Measurements from ENCODE around the gene BPIFB2.

BPIFB2 gene

GRCh38 chr20:32966881-32967781 lies 40.4 kb upstream of the BPIFB2 start:
- in situ Hi-C loops (cut with MboI; ENCODE audit: low sequenced_read_pairs, unreplicated experiment) = no loop called here
- TF ChIP-seq CTCF (IDR thresholded peaks at IDR 0.05; ENCODE audit: borderline replicate concordance, control extremely low read depth, extremely low read depth, insufficient read depth, missing control alignments) = no peak
- peak; percentile 44 for DNase-seq (ENCODE audit: low spot score)

DNA sequence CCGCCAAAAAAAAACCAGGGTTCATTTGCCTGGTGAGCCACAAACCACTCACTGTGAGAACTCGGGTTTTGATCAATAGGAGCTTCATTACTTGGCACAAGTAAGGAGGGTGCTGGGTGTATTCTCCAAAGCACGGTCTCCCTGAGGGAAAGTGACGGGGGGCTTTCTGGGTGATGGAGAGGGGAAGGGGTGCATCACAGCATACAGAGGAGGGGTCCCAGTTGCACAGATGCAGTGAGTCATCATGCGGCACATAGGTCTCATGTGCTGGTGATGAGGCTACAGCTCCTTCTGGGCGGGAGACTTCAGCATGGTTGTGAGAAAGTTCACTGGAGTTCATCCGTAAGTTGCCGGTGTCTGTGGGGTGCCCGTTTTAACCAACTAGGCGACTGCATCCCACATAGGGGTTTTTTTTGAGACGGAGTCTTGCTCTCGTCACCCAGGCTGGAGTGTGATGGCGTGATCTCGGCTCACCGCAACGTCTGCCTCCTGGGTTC lies 39.5 kb upstream of the BPIFB2 start:
- no peak for TF ChIP-seq CTCF (IDR thresholded peaks at IDR 0.05; ENCODE audit: borderline replicate concordance, control extremely low read depth, extremely low read depth, insufficient read depth, missing control alignments)
- in situ Hi-C loops (cut with MboI; ENCODE audit: low sequenced_read_pairs, unreplicated experiment) = no loop called here
- DNase-seq (ENCODE audit: low spot score) = peak; percentile 9

DNA sequence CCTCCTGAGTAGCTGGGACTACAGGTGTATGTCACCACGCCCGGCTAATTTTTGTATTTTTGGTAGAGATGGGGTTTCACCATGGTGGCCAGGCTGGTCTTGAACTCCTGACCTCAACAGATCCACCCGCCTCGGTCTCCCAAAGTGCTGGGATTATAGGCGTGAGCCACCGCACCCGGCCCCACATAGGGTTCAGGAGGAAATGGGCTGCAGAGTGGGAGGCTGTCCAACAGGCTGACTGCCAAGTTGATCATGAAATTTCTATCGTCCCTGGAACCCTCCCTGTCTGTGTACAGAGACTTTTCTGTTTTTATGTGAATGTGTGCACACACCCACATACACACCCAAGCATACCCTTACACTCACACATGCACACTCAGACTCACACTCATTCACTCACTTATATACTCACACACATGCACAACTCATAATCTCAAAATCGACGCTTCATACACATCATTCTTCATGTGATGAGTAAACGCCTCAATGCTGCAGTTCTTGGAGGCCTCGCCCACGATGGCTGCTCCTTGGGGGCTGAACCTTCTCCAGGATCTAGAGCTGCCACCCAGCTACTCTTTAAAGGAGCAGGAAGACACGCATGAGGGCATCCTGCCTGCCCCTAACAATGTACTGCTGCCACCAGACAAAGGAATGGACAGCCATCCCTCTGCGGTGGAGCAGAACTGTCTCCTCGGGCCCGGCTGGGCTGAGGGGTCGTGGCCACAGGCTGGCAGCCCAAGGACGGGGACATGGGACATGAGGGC lies 38.8 kb upstream of the BPIFB2 start:
- DNase-seq (ENCODE audit: low spot score) = peak; percentile 4
- in situ Hi-C loops (cut with MboI; ENCODE audit: low sequenced_read_pairs, unreplicated experiment) = no loop called here
- TF ChIP-seq CTCF (IDR thresholded peaks at IDR 0.05; ENCODE audit: borderline replicate concordance, control extremely low read depth, extremely low read depth, insufficient read depth, missing control alignments) = no peak

- TF ChIP-seq CTCF (IDR thresholded peaks at IDR 0.05; ENCODE audit: borderline replicate concordance, control extremely low read depth, extremely low read depth, insufficient read depth, missing control alignments) = no peak
- in situ Hi-C loops (cut with MboI; ENCODE audit: low sequenced_read_pairs, unreplicated experiment) = no loop called here
- peak; percentile 15 for DNase-seq (ENCODE audit: low spot score)
Observed at GRCh38 chr20:32969356-32970114, 38.0 kb upstream of the BPIFB2 start.

DNA sequence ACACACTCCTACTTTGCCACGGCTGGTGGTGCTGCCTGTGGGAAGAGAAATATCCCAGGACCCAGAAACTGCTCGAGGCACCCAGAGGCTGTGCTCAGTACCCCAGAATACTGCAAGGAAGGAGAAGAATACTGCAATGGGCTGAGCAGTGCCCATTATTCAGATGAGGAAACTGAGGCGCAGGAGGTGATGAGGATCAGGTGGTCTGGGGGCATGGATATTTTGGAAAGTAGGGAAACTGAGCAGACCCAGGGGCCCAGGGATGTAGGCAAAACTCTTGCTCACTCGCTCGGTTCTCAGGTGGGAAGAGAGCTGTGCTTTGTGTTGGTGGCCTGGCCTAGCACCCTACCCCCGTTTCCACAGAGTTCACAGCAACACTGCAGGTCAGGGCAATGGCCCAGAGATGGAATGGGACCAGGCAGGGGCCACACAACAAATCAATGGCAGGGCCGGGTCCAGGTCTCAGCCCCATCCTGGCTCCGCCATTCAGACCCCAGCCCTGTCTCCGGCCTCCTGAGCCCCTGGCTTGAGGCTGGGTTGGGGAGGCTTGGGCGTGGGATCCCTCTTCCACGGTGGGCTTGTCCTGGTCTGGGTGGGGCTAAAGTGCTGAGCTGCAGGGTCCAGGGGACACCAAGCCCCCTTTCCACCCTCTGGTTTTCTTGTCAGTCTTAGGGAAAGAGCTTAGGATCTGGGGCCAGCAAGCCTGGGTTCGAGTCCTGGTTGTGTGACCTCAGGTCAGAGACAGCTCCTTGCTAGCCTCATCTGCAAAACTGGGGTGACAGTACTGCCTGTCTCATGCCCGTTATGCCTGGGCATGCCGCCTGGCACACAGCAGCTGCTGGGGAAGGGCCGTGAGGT lies 37.2 kb upstream of the BPIFB2 start:
- peak; percentile 15 for DNase-seq (ENCODE audit: low spot score)
- in situ Hi-C loops (cut with MboI; ENCODE audit: low sequenced_read_pairs, unreplicated experiment) = no loop called here
- TF ChIP-seq CTCF (IDR thresholded peaks at IDR 0.05; ENCODE audit: borderline replicate concordance, control extremely low read depth, extremely low read depth, insufficient read depth, missing control alignments) = no peak

All from GM13976 (cell line).